ENCODE data around the gene LENG1.
"Not testable (repeated sequence)": the region's sequence is repeated elsewhere in the genome, so short reads cannot be mapped to it uniquely, and the experiment has no call there.

LENG1 gene

DNA sequence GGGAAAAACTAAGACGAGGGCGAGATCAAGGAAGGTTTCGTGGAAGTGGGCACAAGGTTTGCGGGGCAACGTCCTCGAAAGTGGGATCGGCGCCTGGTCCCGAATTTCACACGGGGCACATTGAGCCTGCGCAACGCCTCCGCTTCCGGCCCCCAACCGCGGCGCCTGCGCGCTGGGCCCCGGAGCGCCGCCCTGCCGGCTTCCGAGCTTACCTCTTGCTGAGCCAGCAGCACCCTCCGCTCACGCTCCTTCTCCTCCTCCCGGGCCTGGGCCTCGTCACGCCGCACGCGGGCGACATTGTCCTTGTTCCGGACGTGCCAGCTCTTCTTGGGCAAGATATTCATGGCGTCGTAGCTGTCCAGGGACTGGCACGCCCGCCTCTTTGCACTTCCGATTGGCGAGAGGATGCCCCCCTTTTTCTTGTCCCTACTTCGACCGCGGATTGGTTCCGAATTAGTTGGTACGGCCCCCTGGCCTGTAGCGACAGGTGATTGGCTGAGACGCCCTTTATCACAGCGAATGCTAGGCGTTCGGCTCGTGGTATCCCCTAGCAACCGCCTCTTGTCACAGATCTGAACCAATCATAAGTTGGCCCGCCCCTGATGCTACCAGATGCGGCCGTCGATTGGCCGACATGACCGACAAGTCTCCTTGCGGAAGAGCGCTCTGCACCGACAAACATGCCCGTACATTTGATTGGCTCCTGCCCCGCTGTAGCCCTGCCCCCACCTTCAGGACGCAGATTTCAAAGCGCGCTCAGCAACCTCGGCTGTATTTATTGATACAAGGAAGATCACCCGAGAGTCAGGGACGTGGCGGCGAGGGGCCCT, at the start of gene LENG1:
Gene LENG1, minus strand, starts transcription at position 370 of the 830 bp plus-strand sequence. Its CDS starts 26 bp downstream, at position 344.
- peak; percentile 100 for DNase-seq

DNA sequence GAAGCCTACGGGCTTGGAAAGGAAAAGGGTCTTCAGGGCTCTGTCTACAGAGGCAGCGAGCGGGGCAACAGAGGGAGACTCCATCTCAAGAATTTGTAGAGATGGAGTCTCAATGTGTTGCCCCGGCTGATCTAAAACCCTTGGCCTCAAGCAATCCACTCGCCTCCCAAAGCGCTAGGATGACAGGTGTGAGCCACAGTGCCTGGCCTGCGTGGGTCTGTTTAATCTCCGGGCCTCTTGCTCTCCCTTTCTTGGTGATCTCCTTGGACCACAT, 49.2 kb upstream of the LENG1 start:
- DNase-seq, result no peak

DNA sequence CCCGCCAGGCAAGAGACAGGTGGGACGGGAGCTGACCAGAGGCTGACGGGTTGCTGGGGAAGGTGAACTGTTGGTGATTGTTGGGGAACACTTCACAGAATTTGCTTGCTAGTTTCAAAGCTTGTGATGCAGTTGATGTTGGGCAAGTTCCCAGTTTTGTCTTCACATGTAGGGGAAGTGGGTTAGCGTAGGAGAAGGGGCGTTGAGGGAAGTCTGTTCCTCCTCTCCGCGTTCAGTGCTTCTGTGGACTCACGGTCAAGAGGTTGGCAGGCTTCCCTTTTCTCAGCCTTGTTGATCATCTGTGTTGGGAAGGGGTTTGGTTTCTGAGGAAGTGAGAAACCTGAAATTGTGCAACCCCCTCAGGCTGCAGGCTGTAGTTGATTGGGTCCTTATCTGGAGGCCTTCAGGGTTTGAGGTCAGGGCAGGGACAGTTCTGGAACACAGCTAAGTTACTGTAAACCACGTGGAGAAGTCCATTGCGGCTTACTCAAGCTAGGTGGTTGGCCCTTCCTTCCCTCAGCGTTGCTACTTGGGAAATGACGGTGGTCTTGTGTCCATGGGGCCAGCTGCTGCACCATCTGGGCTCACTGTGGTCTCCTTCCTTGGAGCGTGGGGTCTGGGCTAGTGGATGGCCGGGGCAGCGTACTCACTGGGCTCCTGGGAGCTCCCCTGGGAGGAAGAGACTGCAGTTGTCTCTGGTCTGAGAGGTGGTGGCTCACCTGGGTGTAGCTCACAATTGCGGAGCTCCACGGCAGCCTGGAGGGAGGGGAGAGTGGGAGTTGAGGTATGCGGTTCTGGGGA, 48.7 kb upstream of the LENG1 start:
- peak; percentile 49 for DNase-seq

DNA sequence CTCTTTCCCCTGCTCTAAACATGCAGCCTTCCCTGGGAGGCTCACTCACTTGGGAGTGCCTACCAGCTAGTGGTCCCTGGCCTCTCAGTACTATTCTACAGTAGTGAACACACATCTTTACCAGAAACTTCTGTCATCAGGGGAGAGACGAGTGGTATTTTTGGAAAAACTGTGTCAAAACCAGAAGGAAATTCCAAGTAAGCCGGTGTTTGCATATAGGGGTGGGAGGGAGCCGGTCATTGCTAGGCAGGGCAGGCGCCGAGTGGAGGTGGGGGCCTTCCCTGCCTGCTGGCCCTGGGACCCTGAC, 48.1 kb upstream of the LENG1 start:
- no peak for DNase-seq

DNA sequence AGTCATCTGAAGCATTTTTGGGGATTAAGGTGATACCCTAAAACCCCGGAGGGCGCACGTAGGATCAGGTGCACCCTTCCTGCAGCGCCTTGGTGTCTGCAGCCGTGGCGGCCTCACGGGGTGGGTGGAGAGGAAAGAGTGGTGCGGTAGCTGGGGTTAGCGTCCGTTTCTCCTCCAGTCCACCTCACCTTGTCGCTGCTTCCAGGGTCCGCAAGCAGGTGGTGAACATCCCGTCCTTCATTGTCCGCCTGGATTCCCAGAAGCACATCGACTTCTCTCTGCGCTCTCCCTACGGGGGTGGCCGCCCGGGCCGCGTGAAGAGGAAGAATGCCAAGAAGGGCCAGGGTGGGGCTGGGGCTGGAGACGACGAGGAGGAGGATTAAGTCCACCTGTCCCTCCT, 47.7 kb upstream of the LENG1 start:
- not testable (repeated sequence) for DNase-seq

DNA sequence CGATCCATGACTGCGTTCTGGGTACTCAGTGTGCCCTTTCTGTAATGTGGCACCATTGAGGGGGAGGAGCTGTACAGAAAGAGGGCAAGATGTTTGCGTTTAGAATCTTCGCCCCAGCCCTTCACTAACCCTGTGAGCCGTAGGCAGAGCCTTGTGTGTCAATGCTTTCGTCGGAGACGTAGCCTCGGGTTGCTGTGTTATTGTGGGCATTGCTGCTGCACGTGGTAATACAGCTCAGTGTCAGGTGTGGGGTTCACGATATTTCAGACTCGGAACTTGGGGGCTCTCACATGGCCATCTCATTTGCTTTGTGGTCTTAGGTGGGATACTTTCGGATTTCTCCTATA, 47.3 kb upstream of the LENG1 start:
- DNase-seq, result no peak

DNA sequence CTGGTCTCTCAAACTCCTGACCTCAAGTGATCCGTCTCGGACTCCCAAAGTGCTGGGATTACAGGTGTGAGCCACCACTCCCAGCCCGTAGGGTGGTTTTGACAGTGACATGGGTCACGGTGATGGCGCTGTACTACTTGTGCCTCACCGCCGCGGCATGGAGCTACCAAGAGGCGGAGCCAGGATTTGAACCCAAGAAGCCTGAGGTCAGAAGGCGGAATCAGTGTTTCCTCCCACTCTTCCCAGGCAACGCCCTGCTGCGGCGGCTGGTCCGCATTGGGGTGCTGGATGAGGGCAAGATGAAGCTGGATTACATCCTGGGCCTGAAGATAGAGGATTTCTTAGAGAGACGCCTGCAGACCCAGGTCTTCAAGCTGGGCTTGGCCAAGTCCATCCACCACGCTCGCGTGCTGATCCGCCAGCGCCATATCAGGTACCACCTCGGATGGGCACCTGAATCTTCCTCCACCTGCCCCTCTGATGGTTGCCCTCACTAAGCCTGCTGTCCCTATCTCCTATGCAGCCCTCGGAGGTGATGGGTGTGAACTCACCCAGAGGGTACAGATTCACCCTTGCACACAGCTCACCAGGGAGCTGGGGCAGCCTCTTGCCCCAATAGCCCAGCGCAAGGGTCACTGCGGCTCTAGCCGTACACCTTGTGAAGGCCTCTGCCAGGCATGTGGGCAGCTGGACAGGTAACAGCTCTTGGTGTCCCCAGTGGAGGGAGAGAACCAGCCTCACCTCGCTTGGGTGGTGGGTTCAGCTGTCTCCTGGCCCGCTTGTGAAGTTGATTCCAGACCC, 46.7 kb upstream of the LENG1 start:
- no peak for DNase-seq

DNA sequence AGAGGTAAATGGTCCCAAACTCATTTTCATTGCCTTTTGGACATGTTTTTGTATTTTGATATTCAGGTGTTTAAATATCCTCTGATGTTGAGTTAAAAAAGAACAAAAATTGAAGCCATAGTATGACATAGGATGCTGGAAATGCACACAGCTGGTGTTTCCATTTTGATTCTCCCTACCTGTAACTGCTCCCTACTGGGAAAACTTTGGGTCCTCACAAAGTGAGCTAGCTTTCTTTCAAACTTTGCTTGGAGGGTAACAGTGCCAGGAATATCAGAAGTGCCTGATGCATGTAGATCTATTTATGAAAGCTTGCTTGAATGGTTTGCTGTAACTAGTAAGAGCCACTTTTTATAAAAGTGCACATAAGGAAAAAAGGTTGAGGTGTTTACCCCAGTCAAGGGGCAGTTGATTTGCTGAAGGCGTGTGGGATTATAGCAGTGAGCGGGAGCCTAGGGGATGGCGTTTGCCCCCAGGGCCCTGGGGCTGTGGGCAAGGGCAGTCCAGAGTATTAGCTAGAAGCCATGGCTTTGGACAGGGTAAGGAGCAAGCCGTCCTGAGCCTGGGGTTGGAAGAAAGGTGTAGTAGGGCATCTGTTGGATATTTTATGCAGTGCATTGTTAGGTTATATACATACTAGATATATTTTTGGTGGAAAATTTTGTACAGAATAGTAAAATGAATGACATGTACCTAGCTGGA, 45.4 kb upstream of the LENG1 start:
- no peak for DNase-seq

DNA sequence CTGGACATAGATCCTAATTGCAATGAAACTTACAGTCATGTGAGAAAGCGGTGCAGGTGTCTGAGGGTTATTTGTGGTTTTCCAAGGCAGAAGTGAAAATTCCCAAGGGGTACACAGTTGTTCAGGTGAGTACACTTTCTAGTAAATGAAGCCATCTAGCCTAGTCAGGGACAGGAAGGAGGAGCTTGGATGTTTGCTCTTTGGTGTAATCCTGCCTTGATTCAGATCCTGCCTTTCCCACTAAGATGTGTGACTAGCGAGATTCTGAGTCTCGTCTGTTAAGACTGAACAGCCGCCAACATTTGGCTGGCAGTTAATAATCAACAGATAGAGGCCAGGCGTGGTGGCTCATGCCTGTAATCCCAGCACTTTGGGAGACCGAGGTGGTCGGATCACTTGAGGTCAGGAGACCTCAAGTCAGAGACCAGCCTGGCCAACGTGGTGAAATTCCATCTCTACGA, 43.7 kb upstream of the LENG1 start:
- DNase-seq, result no peak

DNA sequence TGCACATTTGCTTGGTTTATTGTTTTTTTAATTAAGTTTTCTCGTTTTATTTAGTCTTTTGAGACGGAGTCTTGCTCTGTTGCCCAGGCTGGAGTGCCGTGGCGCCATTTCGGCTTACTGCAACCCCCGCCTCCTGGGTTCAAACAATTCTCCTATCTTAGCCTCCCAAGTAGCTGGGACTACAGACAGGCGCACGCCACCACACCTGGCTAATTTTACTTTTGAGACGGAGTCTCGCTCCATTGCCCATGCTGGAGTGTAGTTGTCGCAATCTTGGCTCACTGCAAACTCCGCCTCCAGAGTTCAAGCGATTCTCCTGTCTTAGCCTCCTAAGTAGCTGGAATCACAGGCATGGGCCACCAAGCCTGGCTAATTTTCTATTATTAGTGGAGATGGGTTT, 42.5 kb upstream of the LENG1 start:
- no peak for DNase-seq

DNA sequence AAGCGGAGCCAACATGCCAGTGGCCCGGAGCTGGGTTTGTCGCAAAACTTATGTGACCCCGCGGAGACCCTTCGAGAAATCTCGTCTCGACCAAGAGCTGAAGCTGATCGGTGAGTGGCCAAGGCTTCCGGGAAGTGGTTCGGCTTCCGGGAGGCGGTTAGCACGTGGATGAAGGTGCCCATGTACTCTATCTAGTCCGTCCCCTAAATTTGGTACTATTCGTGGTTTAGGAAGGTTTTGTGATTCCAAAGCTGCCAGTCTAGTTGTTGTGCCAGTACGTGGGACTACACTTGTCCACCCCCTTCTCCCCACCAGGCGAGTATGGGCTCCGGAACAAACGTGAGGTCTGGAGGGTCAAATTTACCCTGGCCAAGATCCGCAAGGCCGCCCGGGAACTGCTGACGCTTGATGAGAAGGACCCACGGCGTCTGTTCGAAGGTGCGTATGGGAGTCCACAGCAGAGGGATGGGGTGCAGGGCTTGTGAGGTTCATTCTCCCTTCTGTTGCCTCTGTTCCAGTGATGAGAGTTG, 41.7 kb upstream of the LENG1 start:
- DNase-seq, result no peak

DNA sequence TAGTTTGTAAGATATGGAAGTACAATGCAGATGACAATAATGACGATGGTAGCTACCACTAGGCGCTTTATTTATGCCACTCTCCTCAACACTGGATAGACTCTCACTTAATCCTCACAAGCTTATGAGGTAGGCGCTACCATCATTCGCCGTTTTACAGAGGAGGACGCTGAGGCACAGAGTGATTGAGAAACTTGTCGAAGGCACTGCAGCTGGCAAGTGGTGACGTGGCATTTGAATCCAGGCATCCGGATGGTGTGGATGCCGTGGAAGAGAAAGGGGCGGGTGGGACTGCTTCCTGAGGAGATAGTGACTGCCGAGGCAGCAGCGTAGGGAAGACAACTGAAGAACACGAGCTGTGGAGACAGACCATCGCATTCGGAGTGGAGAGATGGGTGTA, 39.9 kb upstream of the LENG1 start:
- DNase-seq, result no peak

DNA sequence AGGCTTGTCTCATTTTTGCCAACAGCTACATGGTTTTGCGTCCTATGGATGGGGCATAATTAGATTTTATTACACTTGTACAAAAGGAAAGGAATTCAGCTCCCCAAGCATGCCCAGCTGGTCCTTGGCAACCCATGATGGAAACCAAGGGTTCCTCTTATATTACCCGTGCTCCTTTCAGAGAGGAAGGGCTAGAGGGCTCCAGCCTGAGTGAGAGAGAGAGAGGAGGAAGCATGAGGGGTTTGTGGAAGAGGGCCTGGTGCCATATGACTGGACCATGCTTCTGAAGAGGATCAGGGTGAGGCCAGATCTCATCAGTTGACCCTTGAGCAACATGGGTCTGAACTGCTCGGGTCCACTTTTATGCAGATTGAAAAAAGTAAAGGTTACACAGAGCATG, 37.6 kb upstream of the LENG1 start:
- DNase-seq, result no peak

DNA sequence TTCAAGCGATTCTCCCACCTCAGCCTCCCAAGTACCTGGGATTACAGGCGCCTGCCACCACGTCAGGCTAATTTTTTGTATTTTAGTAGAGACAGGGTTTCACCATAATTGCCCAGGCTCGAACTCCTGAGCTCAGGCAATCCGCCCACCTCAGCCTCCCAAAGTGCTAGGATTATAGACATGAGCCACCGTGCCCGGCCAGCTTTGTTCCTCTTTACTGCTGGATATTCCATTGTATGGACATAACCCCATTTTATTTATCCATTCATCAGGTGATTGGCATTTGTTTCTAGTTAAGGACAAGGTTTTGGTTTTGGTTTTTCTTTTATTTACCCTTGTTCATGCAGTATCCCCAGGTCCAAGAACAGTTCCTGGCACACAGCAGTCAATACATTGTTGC, 37.0 kb upstream of the LENG1 start:
- no peak for DNase-seq

DNA sequence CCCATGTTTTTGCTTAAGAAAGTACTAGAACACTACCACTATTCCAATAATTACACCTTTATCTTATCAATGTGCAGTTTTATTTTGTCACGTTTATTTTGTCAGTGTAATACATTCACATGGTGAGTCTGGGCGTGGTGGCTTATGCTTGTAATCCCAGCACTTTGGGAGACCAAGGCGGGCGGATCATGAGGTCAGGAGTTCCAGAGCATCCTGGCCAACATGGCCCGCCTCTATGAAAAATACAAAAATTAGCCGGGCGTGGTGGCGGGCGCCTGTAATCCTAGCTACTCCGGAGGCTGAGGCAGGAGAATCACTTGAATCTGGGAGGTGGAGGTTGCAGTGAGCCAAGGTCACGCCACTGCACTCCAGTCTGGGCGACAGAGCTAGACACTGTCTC, 34.9 kb upstream of the LENG1 start:
- DNase-seq, result not testable (repeated sequence)

DNA sequence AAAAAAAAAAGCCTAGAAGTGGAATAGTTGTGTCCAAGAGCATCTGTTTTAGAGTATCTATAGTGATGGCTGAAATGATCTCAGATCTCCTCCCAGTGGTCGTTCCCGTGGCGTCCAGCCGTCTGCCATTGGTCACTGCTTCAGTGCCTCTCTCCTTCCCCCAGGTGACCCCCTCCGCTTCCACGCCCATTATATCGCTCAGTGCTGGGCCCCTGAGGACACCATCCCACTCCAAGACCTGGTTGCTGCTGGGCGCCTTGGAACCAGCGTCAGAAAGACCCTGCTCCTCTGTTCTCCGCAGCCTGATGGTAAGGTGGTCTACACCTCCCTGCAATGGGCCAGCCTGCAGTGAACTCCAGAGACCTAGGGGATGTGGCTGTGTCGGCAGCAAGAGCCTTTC, 33.5 kb upstream of the LENG1 start:
- no peak for DNase-seq

DNA sequence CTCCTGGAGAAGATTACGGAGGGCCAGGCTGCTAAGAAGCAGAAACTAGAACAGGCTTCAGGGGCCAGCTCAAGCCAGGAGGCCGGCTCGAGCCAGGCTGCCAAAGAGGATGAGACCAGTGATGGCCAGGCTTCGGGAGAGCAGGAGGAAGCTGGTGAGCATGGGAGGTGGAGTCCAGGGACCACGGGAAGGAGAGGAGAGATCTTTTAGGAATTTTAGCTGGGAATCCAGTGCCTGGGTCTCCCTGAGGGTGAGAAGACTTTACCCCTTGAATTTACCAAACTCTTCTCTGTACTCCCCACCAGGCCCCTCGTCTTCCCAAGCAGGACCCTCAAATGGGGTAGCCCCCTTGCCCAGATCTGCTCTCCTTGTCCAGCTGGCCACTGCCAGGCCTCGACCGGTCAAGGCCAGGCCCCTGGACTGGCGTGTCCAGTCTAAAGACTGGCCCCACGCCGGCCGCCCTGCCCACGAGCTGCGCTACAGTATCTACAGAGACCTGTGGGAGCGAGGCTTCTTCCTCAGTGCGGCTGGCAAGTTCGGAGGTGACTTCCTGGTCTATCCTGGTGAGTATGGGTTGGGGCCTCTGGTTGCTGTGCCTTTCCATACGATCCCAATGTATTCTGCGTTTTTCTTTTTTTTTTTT, 32.4 kb upstream of the LENG1 start:
- DNase-seq, result no peak

DNA sequence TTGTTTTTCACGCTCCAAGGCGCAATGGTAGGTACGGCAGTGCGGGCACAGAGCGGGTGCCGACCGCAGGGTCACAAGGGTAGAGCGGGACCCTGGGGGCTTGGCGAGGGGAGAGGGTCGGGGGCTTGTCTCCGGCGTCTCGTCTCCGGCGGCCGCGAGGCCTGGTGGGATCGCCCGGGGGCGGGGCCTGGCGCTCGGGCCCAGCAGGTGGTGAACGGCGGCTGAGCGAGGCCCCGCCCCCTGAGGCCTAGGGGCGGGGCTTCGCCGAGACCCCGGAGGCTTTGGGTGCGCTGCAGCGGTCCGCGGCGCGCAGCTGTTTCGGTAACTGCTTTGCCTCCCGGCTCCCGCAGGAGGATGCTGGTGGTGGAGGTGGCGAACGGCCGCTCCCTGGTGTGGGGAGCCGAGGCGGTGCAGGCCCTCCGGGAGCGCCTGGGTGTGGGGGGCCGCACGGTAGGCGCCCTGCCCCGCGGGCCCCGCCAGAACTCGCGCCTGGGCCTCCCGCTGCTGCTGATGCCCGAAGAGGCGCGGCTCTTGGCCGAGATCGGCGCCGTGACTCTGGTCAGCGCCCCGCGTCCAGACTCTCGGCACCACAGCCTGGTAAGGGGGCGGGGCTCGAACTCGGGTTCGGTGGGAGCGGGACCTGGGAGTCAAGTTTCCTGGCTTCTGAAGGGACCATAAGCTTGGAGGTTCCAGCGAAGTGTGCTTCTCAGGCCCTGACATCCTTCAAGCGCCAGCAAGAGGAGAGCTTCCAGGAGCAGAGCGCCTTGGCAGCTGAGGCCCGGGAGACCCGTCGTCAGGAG, 31.7 kb upstream of the LENG1 start, which contains the start of gene TSEN34:
Gene TSEN34, plus strand, starts transcription at position 298 of the 800 bp plus-strand sequence. Its CDS starts 57 bp downstream, at position 355.
- peak; percentile 92 for DNase-seq

DNA sequence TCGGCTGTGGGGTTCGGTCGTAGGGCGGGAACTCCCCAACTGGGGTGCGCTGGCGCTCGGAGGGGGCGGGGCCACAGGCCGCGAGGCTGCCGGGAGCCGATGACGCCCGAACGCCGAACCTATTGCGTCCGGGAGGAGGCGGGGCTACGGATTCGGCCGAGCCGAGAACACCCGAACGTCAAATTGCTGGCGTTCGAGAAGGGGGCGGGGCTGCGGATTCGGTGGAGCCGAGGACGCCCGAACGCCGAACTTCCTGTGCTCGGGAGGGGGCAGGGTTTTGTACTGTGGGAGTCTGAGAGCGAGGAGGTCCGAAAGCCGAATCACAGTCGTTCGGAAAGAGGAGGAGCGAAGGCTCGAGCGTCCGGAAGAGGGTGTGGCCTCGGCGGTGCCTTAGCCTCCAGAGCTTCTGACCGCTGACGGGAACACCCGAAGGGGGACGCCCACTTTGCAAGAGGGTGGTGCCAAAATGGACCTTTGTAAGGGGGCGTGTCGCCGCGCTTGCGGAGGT, 31.0 kb upstream of the LENG1 start:
- DNase-seq, result peak; percentile 100

DNA sequence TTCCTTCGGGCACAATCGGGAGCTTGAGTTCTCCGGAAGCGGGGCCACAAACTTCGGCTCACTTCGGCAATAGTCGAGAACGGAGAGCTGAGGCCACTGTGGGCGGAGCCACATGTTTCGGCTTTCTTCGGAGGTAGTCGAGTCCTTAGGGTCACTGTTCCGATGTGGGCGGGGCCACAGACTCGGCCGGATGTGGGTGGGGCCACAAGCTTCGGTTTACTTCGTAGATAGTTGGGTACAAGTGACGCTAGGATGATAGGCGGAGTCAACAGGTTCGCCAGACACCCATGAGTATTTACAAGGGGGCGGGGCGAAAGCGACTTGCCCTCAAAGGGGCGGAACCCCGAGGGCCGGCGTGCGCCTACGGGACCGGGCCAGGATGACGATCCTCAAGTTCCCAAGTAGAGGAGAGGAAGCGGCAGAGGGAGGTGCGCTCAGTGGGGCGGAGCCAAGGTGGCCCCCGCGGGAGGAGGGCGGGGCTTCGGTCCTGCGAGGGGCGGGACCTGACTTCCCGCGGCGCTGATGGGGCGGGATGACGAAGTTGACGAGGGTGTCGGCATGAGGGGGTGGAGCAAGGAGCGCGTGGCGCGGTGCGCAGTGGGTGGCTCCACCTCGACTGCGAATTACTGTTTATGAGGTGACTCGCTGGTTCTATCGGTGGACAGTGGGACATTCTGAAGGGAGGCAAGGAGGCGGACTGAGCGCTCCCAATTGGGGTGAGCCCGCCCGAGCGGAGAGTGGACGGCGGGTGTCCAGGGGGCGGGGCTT, 30.4 kb upstream of the LENG1 start:
- peak; percentile 100 for DNase-seq
